ENCODE measurements around the gene SUFU.

GRCh38 chr10:102624094-102624493 lies 120.3 kb downstream of the SUFU start:
- TF ChIP-seq CTCF (IDR thresholded peaks at IDR 0.05) (no peak), POLR2A (IDR thresholded peaks at IDR 0.05) (no peak), EP300 (IDR thresholded peaks at IDR 0.05) (no peak), POLR2AphosphoS5 (IDR thresholded peaks at IDR 0.05) (no peak)

Data from stomach (tissue), 4 donors.